ENCODE results near the gene DMD. TPM values are rescaled to one million over a fixed set of nuclear protein-coding genes. Genes with fewer than 3 reads are reported as not detected.

Gene DMD
- total RNA-seq, 4 donors from 2014 or later: 2.2 to 26.7 (median 7.8) TPM

GRCh38 chrX:32370456-32371205 lies 840.7 kb downstream of the DMD start:
- Histone ChIP-seq H3K36me3 (no peaks in the 10 kb centered on the region), H3K4me1 (no peaks in the 10 kb centered on the region), H3K27me3 (no peaks in the 10 kb centered on the region), H3K4me3 (no peak overlapping the region), H3K9me3 (no peaks in the 10 kb centered on the region), H3K27ac (no peak overlapping the region)
- intact Hi-C loops (cut with DNase I): no loop called here
- DNase-seq: no peak
- WGBS, 2 donors: 63 to 74% methylated on average over 5 of the region's 5 CpGs
- TF ChIP-seq, protein P1, sequence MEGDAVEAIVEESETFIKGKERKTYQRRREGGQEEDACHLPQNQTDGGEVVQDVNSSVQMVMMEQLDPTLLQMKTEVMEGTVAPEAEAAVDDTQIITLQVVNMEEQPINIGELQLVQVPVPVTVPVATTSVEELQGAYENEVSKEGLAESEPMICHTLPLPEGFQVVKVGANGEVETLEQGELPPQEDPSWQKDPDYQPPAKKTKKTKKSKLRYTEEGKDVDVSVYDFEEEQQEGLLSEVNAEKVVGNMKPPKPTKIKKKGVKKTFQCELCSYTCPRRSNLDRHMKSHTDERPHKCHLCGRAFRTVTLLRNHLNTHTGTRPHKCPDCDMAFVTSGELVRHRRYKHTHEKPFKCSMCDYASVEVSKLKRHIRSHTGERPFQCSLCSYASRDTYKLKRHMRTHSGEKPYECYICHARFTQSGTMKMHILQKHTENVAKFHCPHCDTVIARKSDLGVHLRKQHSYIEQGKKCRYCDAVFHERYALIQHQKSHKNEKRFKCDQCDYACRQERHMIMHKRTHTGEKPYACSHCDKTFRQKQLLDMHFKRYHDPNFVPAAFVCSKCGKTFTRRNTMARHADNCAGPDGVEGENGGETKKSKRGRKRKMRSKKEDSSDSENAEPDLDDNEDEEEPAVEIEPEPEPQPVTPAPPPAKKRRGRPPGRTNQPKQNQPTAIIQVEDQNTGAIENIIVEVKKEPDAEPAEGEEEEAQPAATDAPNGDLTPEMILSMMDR (IDR thresholded peaks at IDR 0.05): no peak
- TF ChIP-seq POLR2A (IDR thresholded peaks at IDR 0.05): no peak

GRCh38 chrX:32293962-32294700 lies 917.2 kb downstream of the DMD start:
- intact Hi-C loops (cut with DNase I): no loop called here
- H3K9me3 ChIP-seq: no peaks in the 10 kb centered on the region
- no peaks in the 10 kb centered on the region for H3K36me3 ChIP-seq
- 64 to 67% methylated on average over 7 of the region's 7 CpGs for WGBS, 2 donors
- no peak for TF ChIP-seq POLR2A (IDR thresholded peaks at IDR 0.05)
- TF ChIP-seq, protein P1 (IDR thresholded peaks at IDR 0.05): no peak
- no peak overlapping the region for H3K27ac ChIP-seq
- DNase-seq: no peak
- no peak overlapping the region for H3K4me3 ChIP-seq
- no peaks in the 10 kb centered on the region for H3K27me3 ChIP-seq
- H3K4me1 ChIP-seq: no peaks in the 10 kb centered on the region

- intact Hi-C loops (cut with DNase I): no loop called here
- TF ChIP-seq, protein P1 (IDR thresholded peaks at IDR 0.05): no peak
- no peak for TF ChIP-seq POLR2A (IDR thresholded peaks at IDR 0.05)
- H3K27me3 ChIP-seq: no peaks in the 10 kb centered on the region
- WGBS, 2 donors: 69% methylated on average over 3 of the region's 3 CpGs; no CpG with 5 or more reads in 1 of the 2 donors
- no peak for DNase-seq
- H3K4me3 ChIP-seq: no peak overlapping the region
- H3K9me3 ChIP-seq: no peaks in the 10 kb centered on the region
- no peaks in the 10 kb centered on the region for H3K4me1 ChIP-seq
- H3K36me3 ChIP-seq: no peaks in the 10 kb centered on the region
- no peak overlapping the region for H3K27ac ChIP-seq
These were observed 922.0 kb downstream of the DMD start for GRCh38 chrX:32289356-32289755.

DNA sequence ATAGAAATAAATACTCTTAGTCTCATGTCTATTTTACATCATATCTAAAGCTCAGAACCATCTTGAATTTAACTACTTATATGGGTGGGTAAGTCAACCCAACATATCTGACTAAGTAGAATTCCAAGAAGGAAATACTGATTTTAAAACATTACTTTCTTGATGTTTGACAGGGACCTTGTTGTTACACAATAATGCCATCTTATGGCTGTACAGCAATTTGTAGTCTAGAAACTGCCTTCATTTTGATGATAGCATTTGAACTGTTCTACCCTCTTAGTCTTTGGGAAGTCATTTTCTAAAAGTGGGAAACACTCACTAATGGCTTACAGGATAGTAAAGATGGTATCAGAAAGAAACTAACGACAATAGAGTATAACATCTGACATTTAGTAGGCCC lies 929.5 kb downstream of the DMD start:
- Histone ChIP-seq H3K4me1 (no peaks in the 10 kb centered on the region), H3K27me3 (no peaks in the 10 kb centered on the region), H3K36me3 (no peaks in the 10 kb centered on the region), H3K27ac (no peak overlapping the region), H3K9me3 (no peaks in the 10 kb centered on the region), H3K4me3 (no peak overlapping the region)
- TF ChIP-seq, protein P1 (IDR thresholded peaks at IDR 0.05): no peak
- no peak for TF ChIP-seq POLR2A (IDR thresholded peaks at IDR 0.05)
- WGBS, 2 donors: 54 to 56% methylated on average over 1 of the region's 1 CpG
- no peak for DNase-seq
- intact Hi-C loops (cut with DNase I): no loop called here

- TF ChIP-seq, protein P1 (IDR thresholded peaks at IDR 0.05): no peak
- TF ChIP-seq POLR2A (IDR thresholded peaks at IDR 0.05): no peak
- no peak overlapping the region for H3K4me3 ChIP-seq
- intact Hi-C loops (cut with DNase I): no loop called here
- no peaks in the 10 kb centered on the region for H3K9me3 ChIP-seq
- H3K27ac ChIP-seq: no peak overlapping the region
- no peaks in the 10 kb centered on the region for H3K27me3 ChIP-seq
- DNase-seq: no peak
- WGBS, 2 donors: 54 to 63% methylated on average over 3 of the region's 3 CpGs
- no peaks in the 10 kb centered on the region for H3K4me1 ChIP-seq
- H3K36me3 ChIP-seq: no peaks in the 10 kb centered on the region
These were observed 930.4 kb downstream of the DMD start for GRCh38 chrX:32280921-32281320.
